Adrenal gland (tissue), 12 donors: ENCODE results near the gene ITPKC. TPM values are rescaled to one million over a fixed set of nuclear protein-coding genes. Genes with fewer than 3 reads are reported as not detected.

Experiments
- DNase-seq, 7 donors: peaks; one replicate each; pipeline ENCODE4 v3.0.0-alpha.2; 2019 to 2020
- H3K27ac ChIP-seq, 5 donors: fragments of 200-600 bp; sonication (generic) in 4 of 5; 1 replicate in 3 of 5; 2 replicates in 2 of 5; pipeline versions ENCODE4 v1.5.1 to v1.8.0; 2016 to 2020; ENCODE audit warnings: mild to moderate bottlenecking in 1 of 5
- H3K27me3 ChIP-seq: fragments of 200-600 bp; 2 replicates; pipeline ENCODE4 v1.8.0; 2021
- H3K36me3 ChIP-seq, 2 donors: fragments of 200-600 bp; replicated peaks in 1 of 2; 1 replicate in 1 of 2; 2 replicates in 1 of 2; pipeline versions ENCODE4 v1.5.1 to v1.8.0; 2018 to 2022
- H3K4me1 ChIP-seq, 2 donors: fragments of 200-600 bp; replicated peaks in 1 of 2; 1 replicate in 1 of 2; 2 replicates in 1 of 2; pipeline versions ENCODE4 v1.5.1 to v1.8.0; 2018 to 2021
- H3K4me3 ChIP-seq, 4 donors: fragments of 200-600 bp; sonication (generic) in 3 of 4; one replicate each; pipeline ENCODE4 v1.5.1; 2016 to 2018
- H3K9me3 ChIP-seq, 3 donors: fragments of 200-600 bp; sonication (generic) in 1 of 3; replicated peaks in 1 of 3; 1 replicate in 2 of 3; 2 replicates in 1 of 3; pipeline versions ENCODE4 v1.5.1 to v1.8.0; 2016 to 2021
- POLR2A ChIP-seq, 2 donors: fragments of 450-650 bp; IDR thresholded peaks; one replicate each; pipeline ENCODE4 v1.6.1; 2017; ENCODE audit warnings: antibody characterized with exemption in 2 of 2, mild to moderate bottlenecking in 2 of 2, moderate library complexity in 1 of 2
- WGBS, 4 donors: extraction: QIAGEN DNeasy Blood & Tissue Kit in 2 of 4; methylation state at CpG; one replicate each; pipeline versions ENCODE4 v1.1.5 to v1.1.7; 2013 to 2017; 5-methylcytosine and 5-hydroxymethylcytosine counted together
- intact Hi-C, 2 donors: fragments of 100-400 bp; cut with DNase I; formaldehyde crosslinking; loops; one replicate each; pipeline versions ENCODE4 v1.14.1 to v1.15.0; 2022 to 2023
- polyA plus RNA-seq, 3 donors: library from polyadenylated mRNA; stranded (reverse); fragments of 200-250 nt in 2 of 3; fragments of 350-450 nt in 1 of 3; fragmentation: Illumina TruSeq in 1 of 3; extraction: RNeasy Lipid Tissue Mini Kit (QIAGEN cat#74804) in 1 of 3; gene quantifications; one replicate each; pipeline ENCODE4 v1.2.3, GENCODE V29; 2013 to 2014
- total RNA-seq, 9 donors: library from RNA; depleted of rRNA in 4 of 9; stranded (reverse); fragments of >200 nt in 4 of 9; fragments of 120-200 nt in 1 of 9; fragmentation: NEBNext Ultra II Directional in 1 of 9; extraction: Animal tissue kit (Norgen Biotek cat#: 25700) in 1 of 9; gene quantifications; one replicate each; pipeline versions ENCODE4 v1.1.0 to v1.2.4, GENCODE V29; 2013 to 2023
- TF ChIP-seq, protein P1 (sequence below), 6 experiments: fragments of 450-650 bp in 4 of 6; fragments of 200-600 bp in 2 of 6; sonication (generic) in 1 of 6; IDR thresholded peaks; 1 replicate in 5 of 6; 2 replicates in 1 of 6; pipeline versions ENCODE4 v1.5.1 to v1.8.0; 2016 to 2021; ENCODE audit warnings: antibody characterized with exemption in 6 of 6, mild to moderate bottlenecking in 2 of 6, moderate library complexity in 1 of 6
- donor health status: healthy with polysubstance abuse.
- donor health status: Bipolar disorder and iron deficiency.
- donor health status: DM: yes; HTN: yes; CAD: no.
- donor health status: DM: no; HTN: no; CAD: no.
- donor health status: DM: no; HTN: no; CAD: no.
- donor health status: DM: yes; HTN: yes; CAD: no.

ITPKC gene
- total and polyA plus RNA-seq, 12 donors, result 7.8 to 36.1 (median 22.5) TPM

DNA sequence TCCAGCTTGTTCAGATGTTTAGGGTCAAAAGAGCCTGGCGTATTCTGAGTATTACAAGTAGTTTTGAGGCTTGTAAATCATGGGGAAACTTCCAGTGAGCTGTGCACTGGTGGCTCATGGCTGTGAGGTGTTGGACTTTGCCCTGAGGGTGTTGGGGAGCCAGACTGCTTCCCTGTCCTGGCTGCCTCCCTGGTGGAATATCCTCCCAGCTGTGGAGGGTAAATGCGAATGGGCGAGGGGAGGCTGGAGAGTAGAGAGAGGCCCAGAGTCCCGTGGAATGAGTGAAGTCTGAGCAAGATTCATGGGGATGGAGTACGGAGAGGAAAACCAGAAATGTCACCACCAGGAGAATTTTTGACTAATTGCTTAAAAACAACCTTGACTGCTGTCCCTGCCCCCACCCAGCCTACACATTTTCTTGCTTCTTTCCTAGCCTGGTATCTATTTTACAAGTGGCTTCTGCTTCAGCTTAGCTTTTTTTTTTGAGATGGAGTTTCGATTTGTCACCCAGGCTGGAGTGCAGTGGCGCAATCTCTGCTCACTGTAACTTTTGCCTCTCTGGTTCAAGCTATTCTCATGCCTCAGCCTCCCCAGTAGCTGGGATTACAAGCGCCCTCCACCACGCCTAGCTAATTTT lies 37.8 kb downstream of the ITPKC start:
- no peaks in the 10 kb centered on the region for H3K27me3 ChIP-seq
- H3K4me1 ChIP-seq, result peaks cover 26 to 49% of the 10 kb centered on the region in 2 donors
- TF ChIP-seq, protein P1, sequence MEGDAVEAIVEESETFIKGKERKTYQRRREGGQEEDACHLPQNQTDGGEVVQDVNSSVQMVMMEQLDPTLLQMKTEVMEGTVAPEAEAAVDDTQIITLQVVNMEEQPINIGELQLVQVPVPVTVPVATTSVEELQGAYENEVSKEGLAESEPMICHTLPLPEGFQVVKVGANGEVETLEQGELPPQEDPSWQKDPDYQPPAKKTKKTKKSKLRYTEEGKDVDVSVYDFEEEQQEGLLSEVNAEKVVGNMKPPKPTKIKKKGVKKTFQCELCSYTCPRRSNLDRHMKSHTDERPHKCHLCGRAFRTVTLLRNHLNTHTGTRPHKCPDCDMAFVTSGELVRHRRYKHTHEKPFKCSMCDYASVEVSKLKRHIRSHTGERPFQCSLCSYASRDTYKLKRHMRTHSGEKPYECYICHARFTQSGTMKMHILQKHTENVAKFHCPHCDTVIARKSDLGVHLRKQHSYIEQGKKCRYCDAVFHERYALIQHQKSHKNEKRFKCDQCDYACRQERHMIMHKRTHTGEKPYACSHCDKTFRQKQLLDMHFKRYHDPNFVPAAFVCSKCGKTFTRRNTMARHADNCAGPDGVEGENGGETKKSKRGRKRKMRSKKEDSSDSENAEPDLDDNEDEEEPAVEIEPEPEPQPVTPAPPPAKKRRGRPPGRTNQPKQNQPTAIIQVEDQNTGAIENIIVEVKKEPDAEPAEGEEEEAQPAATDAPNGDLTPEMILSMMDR (IDR thresholded peaks at IDR 0.05), result no peak
- TF ChIP-seq POLR2A (IDR thresholded peaks at IDR 0.05), result no peak
- peak overlapping the region in 1 of 4 donors; percentile 1 for H3K4me3 ChIP-seq
- intact Hi-C loops, result no loop called here
- DNase-seq, result peak in 6 of 7 donors; percentile 45 to 76 (median 57)
- peaks cover 0 to 24% of the 10 kb centered on the region in 2 donors for H3K36me3 ChIP-seq
- peak overlapping the region in 4 of 5 donors; percentile 54 to 75 (median 72) for H3K27ac ChIP-seq
- WGBS, 4 donors, result 42 to 54% (median 47%) methylated on average over 9 of the region's 9 CpGs
- no peaks in the 10 kb centered on the region for H3K9me3 ChIP-seq

GRCh38 chr19:40755248-40755624 lies 38.3 kb downstream of the ITPKC start:
- DNase-seq, result no peak
- peaks cover 0 to 29% of the 10 kb centered on the region in 2 donors for H3K36me3 ChIP-seq
- TF ChIP-seq, protein P1 (IDR thresholded peaks at IDR 0.05), result no peak
- no peak for TF ChIP-seq POLR2A (IDR thresholded peaks at IDR 0.05)
- intact Hi-C loops, result no loop called here
- H3K4me1 ChIP-seq, result peaks cover 23 to 46% of the 10 kb centered on the region in 2 donors
- WGBS, 4 donors, result 57 to 74% (median 68%) methylated on average over 3 of the region's 3 CpGs
- peak overlapping the region in 3 of 5 donors; percentile 39 to 73 (median 54) for H3K27ac ChIP-seq
- no peaks in the 10 kb centered on the region for H3K9me3 ChIP-seq
- no peaks in the 10 kb centered on the region for H3K27me3 ChIP-seq
- no peak overlapping the region for H3K4me3 ChIP-seq

- peaks cover 0 to 35% of the 10 kb centered on the region in 2 donors for H3K36me3 ChIP-seq
- 91 to 98% (median 96%) methylated on average over 6 to 8 of the region's 8 CpGs for WGBS, 4 donors
- H3K9me3 ChIP-seq, result no peaks in the 10 kb centered on the region
- peak overlapping the region in 1 of 5 donors; percentile 39 for H3K27ac ChIP-seq
- no peak for DNase-seq
- intact Hi-C loops, result no loop called here
- H3K4me1 ChIP-seq, result peaks cover 23 to 46% of the 10 kb centered on the region in 2 donors
- no peaks in the 10 kb centered on the region for H3K27me3 ChIP-seq
- TF ChIP-seq POLR2A (IDR thresholded peaks at IDR 0.05), result no peak
- TF ChIP-seq, protein P1 (IDR thresholded peaks at IDR 0.05), result no peak
- no peak overlapping the region for H3K4me3 ChIP-seq
Observed at GRCh38 chr19:40755791-40756190, 38.9 kb downstream of the ITPKC start.

DNA sequence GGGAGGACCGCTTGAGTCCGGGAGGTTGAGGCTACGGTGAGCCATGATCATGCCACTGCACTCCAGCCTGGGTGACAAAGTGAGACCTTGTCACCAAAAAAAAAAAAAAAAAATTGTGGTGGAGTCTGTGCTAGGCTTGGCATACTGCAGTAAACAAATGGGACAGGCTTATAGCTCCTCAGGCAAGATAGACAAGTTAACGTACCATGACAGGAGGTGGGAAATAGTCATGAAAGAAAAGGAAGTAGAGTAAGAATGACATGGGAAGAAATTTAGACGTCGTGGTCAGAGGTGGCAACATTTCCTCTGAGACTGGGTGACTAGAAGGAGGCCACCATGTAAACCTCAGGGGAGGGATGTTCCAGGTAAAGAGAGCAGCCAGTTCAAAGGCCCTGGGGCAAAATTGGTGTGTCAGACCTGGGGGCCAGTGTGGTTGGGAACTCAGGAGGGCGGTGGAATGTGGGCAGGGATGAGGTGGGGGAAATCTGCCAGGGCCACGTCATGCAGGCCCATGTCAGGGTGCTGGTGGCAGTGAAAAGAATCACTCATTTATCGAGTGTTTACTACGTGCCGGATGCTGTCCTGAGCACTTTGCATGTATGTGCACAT lies 39.7 kb downstream of the ITPKC start:
- H3K4me1 ChIP-seq, result peaks cover 23 to 46% of the 10 kb centered on the region in 2 donors
- 71 to 77% (median 74%) methylated on average over 10 to 11 of the region's 11 CpGs for WGBS, 4 donors
- TF ChIP-seq POLR2A (IDR thresholded peaks at IDR 0.05), result no peak
- TF ChIP-seq, protein P1 (IDR thresholded peaks at IDR 0.05), result no peak
- no peak overlapping the region for H3K4me3 ChIP-seq
- H3K9me3 ChIP-seq, result no peaks in the 10 kb centered on the region
- H3K27ac ChIP-seq, result no peak overlapping the region
- DNase-seq, result no peak
- intact Hi-C loops, result no loop called here
- no peaks in the 10 kb centered on the region for H3K27me3 ChIP-seq
- H3K36me3 ChIP-seq, result peaks cover 0 to 43% of the 10 kb centered on the region in 2 donors
